Tibial nerve (tissue), 4 donors: ENCODE results near the gene DLK1.

Experiments
- CTCF ChIP-seq, 5 experiments: fragments of 200-600 bp in 3 of 5; fragments of 450-650 bp in 2 of 5; sonication (generic) in 3 of 5; IDR thresholded peaks; one replicate each; pipeline ENCODE4 v1.5.1; 2016 to 2019; ENCODE audit warnings: antibody characterized with exemption in 5 of 5, mild to moderate bottlenecking in 3 of 5, moderate library complexity in 2 of 5
- EP300 ChIP-seq, 2 donors: sonication (generic); formaldehyde crosslinking; IDR thresholded peaks; one replicate each; pipeline ENCODE4 v1.6.1; 2017; ENCODE audit warnings: antibody characterized with exemption in 2 of 2, mild to moderate bottlenecking in 1 of 2
- POLR2A ChIP-seq, 2 donors: fragments of 450-650 bp; IDR thresholded peaks; one replicate each; pipeline ENCODE4 v1.6.1; 2017; ENCODE audit warnings: antibody characterized with exemption in 2 of 2, mild to moderate bottlenecking in 2 of 2, moderate library complexity in 2 of 2

GRCh38 chr14:100701314-100701713 lies 25.4 kb upstream of the DLK1 start:
- TF ChIP-seq CTCF (IDR thresholded peaks at IDR 0.05) (no peak), POLR2A (IDR thresholded peaks at IDR 0.05) (no peak), EP300 (IDR thresholded peaks at IDR 0.05) (no peak)
